GM13976 (cell line): Measurements from ENCODE around the gene TCFL5.
A peak's percentile ranks its signal among the peaks of the same experiment; 100 is the strongest.

Experiments used
- DNase-seq: peaks from one replicate; pipeline ENCODE4 v3.0.0; 2012; ENCODE audit warnings: low spot score
- in situ Hi-C: fragments of 300-500 bp; cut with MboI; formaldehyde crosslinking; loops from one replicate; pipeline ENCODE4 v1.12.0; 2022; ENCODE audit warnings: low sequenced_read_pairs, mixed read lengths, inconsistent platforms; ENCODE audit not compliant: unreplicated experiment
- TF ChIP-seq, protein P1 (sequence below): IDR thresholded peaks from 2 replicates; pipeline ENCODE4 v1.5.1; 2012; ENCODE audit warnings: borderline replicate concordance, mild to moderate bottlenecking; ENCODE audit not compliant: insufficient read depth; ENCODE audit errors: extremely low read depth, missing control alignments, control extremely low read depth

TCFL5 gene

DNA sequence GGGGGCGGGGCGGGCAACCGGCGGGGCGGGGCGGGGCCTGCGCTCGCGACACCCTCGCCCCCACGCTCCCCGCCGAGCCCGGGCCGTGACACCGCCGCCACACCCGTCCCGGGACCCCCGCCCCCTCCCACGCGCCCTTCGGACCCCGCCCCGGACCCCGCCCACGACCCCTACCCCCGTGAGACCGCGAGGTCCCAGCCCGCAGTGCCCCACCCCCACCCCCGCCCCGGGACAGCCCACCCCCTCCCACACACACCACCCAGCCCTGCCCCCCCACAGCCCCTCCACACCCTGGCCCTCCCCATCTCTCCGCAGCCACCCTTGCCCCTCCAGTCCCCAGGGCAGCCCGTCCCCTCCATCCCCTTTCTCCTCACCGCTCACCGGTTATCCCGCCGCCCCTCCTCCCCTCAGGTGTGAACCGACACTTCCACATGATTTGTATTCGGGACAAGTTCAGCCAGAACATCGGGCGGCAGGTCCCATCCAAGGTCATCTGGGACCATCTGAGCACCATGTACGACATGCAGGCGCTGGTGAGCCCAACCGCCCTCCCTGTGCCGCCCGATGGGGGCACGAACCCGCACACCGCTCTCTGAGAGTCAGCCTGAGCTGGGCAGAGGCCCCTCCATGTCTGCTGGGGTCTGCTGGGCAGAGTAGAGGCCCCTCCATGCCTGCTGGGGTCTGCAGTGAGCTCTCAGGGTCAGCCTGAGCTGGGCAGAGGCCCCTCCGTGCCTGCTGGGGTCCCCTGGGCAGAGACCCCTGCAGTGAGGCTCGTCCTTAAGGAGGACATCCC lies 64.7 kb downstream of the TCFL5 start:
- TF ChIP-seq, protein P1, sequence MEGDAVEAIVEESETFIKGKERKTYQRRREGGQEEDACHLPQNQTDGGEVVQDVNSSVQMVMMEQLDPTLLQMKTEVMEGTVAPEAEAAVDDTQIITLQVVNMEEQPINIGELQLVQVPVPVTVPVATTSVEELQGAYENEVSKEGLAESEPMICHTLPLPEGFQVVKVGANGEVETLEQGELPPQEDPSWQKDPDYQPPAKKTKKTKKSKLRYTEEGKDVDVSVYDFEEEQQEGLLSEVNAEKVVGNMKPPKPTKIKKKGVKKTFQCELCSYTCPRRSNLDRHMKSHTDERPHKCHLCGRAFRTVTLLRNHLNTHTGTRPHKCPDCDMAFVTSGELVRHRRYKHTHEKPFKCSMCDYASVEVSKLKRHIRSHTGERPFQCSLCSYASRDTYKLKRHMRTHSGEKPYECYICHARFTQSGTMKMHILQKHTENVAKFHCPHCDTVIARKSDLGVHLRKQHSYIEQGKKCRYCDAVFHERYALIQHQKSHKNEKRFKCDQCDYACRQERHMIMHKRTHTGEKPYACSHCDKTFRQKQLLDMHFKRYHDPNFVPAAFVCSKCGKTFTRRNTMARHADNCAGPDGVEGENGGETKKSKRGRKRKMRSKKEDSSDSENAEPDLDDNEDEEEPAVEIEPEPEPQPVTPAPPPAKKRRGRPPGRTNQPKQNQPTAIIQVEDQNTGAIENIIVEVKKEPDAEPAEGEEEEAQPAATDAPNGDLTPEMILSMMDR = no peak
- peak; percentile 42 for DNase-seq
- in situ Hi-C loops = loop anchor here (25.0 kb wide), 1 partner anchor 135 kb away; no protein-coding TSS in a partner anchor

DNA sequence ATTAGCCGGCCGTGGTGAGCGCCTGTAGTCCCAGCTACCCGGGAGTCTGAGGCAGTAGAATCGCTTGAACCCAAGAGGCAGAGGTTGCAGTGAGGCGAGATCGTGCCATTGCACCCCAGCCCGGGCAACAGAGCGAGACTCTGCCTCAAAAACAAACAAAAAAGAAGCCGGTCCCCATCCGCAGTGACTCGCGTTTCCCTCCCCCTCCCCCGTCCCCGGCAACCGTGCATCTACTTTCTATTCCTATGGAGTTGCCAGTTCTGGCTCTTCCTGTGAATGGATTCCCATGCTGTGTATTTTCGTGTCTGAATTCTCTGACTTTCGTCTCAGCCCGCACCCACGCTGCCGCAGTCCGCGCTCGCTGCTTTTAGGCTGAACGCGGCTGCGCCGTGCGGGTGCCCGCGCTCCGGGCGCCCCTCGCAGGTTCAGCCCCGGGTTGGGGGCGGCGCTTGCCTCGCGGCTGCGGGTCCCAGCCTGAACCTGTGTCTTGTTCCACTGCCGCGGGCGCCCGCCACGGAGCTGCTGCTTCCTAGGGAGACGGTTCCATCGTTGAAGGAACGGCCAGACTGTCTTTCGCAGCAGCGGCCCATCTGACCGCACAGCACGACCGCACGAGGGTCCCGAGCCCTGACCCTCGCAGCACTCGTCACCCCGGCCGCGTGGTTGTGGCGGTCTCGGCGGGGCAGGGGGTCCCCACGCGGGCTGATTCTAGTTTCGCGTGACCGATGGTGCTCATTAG lies 66.4 kb downstream of the TCFL5 start:
- in situ Hi-C loops = loop anchor here (25.0 kb wide), 1 partner anchor 133 kb away; no protein-coding TSS in a partner anchor
- DNase-seq = peak; percentile 66

DNA sequence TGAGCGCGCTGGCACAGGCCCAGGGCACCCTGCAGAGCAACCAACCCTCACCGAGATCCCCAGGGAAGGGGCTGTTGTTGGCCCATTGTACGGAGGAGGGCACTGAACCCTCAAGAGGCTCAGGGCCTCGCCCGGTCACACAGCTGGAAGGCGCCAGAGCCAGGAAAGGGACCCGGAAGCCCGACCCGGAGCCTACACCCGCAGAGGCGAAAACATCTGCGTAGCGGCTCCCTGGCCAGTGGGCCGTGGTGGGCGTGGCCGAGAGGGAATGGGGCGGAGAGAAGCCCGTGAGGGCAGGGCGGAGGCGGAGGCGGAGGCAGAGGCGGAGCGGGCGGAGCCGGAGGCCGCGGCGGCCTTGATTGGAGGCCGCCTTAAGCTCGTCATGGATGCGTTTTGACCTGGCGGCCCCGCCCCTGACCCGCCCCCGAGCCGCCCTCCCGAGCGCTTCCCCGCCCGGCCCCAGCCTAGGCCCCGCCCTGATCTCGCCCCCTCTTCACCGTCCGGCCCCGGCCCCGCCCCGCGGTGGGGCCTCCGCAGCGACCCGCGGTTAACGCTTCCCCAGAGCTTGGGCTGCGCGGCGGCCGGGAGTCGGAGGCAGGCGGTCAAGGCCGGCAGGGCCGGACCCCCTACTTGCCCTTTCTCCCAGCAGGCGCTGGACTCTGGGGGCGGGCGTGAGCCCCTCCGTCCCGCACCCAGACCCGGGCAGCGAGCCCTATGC lies 67.5 kb downstream of the TCFL5 start:
- in situ Hi-C loops = loop anchor here (25.0 kb wide), 1 partner anchor 132 kb away; no protein-coding TSS in a partner anchor
- TF ChIP-seq, protein P1 = no peak
- peak; percentile 98 for DNase-seq

More for the DNA sequence above, 66.4 kb downstream of the TCFL5 start:
- TF ChIP-seq, protein P1 = no peak

DNA sequence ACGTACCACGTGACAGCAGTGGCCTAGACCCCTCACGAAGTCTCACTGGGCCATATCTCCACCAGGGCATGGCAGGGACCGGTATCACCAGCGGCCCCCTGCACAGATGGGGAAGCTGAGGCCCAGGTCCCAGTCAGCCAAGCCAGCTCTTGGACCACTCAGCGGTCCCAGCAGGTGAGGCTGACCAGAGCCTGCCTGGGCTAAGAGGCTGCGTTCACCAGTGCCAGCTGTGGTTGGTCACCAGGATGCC lies 67.9 kb downstream of the TCFL5 start:
- no peak for DNase-seq
- TF ChIP-seq, protein P1 = no peak
- in situ Hi-C loops = loop anchor here (25.0 kb wide), 1 partner anchor 131 kb away; no protein-coding TSS in a partner anchor

DNA sequence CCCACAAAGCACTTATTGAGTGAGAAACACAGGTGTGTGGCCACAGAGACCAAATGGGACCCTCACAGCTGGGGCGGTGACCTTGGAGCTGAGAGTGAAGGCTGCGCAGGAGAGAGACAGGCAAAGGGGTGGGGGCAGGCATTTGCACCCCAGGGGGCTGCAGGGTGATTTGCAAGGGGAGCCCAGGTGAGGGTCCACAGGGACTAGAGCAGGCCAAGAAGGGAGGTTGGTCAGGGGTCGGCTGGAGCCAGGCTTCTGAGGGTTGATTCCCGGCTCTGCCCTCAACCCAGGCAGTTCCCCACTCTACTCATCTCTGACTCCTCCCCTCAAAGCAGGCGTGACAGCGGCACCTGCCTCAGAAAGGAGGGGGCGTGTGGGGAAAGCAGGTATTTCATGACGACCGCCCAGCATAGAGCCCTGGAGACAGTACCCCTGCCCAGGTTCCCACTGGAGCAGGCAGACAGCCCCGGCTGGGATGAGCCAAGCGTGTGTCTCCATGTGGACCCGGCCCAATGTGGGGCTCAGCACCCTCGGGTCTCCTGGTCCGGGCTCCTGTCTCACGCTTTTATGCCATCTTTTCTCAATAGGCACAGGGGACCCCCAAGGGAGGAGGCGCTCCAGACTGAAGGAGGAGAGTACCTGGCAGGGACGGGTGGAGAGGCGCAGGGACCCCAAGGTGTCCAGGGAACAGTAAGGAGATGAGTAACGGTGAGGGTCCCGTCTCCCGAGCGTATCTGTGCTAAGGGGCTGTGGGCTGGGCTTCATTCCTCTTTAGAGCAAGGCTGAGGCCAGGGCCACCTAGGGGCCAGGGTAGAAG lies 68.5 kb downstream of the TCFL5 start:
- in situ Hi-C loops = loop anchor here (25.0 kb wide), 1 partner anchor 131 kb away; no protein-coding TSS in a partner anchor
- no peak for DNase-seq
- TF ChIP-seq, protein P1 = no peak

DNA sequence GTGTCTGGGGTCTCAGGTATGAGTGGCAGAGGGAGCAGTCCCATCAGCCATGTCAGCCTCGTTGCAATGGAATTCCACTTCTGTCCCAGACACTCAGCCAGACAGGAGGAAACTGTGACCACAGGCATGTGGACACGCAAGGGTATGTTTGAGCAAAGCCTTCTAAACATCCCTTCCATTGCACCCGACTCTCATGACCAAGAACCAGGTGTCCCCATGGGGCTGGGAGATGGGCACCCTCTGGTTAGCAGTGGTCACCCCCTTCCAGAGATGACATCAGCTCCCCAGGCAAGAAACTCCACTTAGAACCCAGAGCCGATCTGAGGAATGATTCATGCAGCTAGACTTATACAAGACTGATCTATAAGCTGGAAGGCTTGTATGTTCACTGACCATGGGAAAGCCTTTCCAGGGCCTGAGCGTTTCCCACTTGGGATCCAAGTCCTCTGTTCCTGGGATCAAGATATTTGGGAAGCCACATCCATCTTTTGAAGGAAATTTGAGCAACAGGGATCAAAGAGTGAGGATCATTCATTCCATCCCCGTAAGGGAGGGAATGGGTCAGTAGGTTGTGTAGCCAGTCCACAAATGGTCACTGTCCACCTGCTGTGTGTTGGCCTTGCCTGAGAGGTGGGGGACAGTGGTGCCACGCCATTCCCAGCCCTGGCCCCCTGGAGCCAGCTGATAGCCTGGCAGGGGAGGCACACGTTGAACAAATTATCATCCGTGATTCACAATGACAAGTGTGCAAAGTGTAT lies 69.3 kb downstream of the TCFL5 start:
- in situ Hi-C loops = loop anchor here (25.0 kb wide), 1 partner anchor 130 kb away; no protein-coding TSS in a partner anchor

More for the DNA sequence above, 69.3 kb downstream of the TCFL5 start:
- no peak for DNase-seq
- TF ChIP-seq, protein P1 = no peak
